ENCODE results near the gene SLC22A4.

The SLC22A4 gene

DNA sequence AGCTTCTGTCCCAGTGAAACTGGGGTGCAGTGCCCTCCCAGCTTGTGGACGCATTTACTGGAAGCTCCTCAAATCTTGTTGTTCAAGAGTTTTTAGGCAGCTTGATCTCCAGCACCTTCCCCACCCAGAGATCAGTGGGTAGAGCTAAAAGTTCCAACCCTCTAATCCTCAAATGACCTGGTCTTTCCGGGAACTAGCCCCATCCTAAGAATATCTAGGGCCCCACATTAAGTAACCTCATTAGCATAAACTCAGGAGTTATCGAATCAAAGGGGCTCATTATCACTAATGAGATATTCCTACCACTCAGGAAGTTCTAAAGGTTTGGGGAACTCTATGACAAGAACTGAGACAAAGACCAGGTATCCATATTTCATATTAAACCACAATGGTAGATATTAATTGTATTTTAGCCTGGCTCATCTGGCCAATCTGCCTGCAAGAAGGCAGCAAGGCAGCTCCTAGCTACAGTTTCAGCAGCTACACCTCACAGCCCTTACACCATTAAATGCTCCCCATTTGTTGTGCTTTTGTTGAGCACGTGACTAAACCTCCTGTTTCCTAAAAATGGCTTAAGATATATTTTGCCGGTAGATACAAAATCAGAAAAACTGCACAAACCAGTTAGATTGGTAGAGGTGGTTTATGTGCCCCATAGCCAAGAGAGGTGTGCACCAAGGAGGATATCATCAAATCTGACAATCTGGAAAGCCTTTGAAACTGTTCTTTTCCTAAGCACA is 50.8 kb downstream of the SLC22A4 start:
- DNase-seq, result no peak

DNA sequence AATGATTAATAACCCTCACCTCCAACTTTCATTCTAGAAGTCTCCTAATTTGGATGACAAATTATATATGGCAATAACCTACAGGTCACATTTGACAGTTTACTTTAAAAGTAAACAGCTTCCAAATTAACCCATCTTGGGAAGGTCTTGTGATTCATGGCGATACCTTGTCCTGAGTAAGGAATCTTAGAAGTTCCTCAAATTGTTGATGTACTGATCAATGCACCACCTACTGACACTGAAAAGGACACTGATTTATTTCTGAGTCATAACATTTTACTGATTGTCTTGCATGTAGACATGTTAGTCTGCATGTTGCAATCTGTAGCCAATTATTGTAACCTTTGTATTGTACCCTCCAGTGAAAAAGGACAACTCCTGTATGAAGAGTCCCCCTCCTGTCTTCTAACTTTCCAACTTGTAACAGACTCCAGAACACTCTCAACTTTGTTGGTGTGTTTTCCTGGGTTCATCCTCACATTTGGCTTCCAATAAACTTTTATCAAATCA is 59.3 kb downstream of the SLC22A4 start:
- peak; percentile 8 for DNase-seq

DNA sequence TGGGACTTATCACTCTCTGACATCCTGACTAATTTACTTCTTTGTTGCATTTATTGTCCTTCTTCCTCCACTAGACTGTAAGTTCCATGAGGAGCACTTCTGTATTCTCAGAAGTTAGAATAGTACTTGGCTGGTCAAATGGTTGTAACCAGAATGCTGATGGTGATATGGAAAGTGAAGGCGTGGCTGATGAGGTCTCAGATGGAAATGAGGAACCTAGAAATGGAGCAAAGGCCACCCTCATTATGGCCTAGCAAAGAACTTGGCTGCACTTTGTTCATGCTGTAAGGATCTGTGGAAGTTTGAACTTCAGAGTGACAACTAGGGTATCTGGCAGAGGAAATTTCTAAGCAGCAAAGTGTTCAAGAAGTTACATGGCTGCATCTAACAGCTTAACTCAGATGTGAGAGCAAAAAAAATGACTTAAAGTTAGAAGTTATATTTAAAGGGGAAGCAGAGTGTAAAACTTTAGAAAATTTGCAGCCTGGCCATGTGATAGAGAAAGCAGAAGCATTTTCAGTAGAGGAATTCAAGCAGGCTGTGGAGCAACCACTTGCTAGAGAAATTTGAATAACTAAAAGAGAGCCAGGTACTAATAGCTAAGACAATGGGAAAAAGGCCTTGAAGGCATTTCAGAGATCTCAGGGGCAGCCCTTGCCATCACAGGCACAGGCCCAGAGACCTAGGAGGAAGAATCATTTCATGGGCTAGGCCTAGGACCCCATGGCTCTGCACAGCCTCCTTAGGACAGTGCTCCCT is 60.4 kb downstream of the SLC22A4 start:
- no peak for DNase-seq

DNA sequence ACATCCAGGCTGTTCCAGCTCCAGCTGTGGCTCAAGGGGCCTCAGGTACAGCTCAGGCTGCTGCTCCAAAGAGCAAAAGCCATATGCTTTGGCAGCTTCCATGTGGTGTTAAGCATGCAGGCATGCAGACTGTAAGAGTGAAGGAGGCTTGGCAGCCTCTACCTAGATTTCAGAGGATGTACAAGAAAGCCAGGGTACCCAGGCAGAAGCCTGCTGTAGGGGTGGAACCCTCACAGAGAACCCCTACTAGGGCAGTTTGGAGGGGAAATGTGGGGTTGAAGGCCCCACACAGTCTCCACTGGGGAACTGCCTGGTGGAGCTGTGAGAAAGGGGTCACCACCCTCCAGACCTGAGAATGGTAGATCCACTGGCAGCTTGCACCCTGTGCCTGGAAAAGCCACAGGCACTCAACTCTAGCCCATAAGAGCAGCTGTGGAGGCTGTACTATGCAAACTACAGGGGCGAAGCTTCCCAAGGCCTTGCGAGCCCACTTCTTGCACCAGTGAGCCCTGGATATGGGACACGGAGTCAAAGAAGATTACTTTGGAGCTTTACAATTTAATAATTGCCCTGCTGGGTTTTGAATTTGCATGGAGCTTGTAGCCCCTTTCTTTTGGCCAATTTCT is 61.1 kb downstream of the SLC22A4 start:
- DNase-seq, result no peak

DNA sequence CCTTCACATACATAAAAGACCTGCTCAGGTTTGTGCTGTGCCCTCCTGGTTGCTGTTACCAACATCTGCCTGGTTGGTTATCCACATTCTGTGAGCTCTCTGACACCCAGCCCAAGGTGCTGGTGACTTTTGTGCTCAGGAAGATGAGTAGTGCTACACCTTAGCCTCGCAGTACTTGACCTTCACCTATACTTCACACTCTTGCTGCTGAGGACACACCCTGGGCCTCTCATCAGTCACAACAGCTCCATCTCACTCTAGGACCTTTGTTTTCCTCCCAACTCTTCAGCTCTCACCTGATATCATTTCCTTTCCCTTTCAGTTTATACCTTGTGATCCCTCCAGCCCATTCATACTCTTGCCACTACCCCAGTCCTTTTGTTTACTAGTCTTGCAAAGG is 64.6 kb downstream of the SLC22A4 start:
- DNase-seq, result no peak

DNA sequence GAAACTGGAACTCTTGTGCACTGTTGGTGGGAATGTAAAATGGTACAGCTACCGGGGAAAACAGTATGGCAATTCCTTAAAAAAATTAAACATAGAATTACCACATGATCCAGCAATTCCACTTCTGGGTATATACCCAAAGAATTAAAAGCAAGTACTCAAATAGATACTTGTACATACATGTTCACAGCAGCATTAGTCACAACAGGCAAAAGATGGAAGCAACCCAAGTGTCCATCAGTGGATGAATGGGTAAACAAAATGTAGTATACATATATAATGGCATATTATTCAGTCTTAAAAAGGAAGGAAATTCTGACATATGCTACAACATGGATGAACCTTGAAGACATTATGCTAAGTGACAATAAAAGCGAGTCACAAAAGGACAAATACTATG is 67.9 kb downstream of the SLC22A4 start:
- no peak for DNase-seq

DNA sequence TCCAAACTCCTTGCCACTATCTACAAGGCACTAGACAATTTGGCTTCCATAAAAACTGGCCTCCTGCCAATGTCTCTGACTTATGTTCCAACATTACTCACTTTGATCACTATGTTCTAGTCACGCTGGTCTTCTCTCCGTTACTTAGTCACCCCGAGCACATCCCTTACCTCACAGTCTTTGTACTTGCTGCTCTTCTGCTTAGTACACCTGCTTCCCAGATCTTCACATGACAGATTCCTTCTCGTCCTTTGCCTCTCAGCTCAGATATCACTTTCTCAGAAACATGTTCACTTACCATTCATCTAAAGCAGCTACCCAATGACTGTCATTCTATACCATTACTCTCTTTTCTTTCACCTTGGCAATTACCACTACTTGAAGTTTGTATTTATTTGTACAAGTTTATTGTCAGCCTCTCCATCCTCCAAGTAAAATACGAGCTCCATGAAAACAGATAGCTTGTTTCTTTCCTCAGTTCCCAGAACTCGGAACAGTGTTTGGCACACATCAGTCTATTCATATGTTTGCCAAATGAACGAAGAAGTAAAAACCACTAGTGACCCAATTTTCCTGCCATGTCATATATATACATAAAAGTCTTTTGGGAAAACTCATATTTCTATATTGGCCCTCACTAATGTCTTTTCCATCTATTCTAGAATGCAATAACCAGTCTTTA is 69.4 kb downstream of the SLC22A4 start:
- peak; percentile 92 for DNase-seq

DNA sequence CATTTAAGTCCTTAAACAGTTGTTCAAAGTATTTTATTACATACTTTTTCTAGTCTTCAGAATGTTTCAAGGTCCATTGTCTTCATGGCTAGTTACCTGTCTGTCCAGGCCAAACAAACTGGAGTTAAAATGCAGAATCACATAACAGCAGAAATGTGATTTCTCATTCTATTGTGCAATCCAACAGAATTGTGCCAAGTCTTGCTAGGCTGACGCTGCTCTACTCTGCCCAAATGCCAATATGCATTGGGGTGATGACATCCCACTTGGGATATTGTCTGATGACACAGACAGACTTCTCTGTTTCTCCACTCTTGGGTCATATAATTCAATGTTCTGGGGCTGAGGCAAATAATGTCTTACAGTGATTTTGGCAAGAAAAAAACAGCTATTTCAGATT is 70.1 kb downstream of the SLC22A4 start:
- peak; percentile 76 for DNase-seq

DNA sequence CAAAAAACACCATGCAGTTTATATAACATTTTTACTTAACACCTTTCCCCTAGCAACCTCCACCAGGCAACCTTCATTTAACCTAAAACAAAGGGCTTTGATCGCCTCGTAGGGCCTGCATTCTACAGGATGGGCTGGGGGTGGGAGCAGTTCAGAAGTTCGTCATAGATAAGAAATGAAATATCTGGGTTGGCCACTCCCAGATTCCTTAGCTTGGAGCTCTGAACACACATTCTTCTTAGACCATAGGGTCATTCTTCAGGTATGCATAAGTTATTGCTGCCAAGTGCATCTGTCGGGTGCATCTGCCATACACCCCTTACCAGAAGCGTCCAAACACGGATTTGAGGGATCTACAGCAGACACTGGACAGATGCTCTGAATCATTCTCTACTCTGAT is 71.0 kb downstream of the SLC22A4 start:
- peak; percentile 79 for DNase-seq

DNA sequence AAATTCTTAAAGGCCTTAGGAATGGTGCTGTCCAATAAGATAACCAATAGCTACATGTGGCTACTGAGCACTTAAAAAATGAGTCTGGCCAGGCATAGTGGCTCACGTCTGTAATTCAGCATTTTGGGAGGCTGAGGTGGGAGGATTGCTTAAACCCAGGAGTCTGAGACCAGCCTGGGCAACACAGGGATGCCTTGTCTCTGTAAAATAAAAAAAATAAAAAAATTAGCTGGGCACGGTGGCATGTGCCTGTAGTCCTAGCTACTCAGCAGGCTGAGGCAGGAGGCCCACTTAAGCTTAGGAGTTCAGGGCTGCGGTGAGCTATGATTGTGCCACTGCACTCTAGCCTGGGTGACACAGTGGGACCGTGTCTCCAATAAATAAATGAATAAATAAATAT is 74.0 kb downstream of the SLC22A4 start:
- DNase-seq, result no peak

DNA sequence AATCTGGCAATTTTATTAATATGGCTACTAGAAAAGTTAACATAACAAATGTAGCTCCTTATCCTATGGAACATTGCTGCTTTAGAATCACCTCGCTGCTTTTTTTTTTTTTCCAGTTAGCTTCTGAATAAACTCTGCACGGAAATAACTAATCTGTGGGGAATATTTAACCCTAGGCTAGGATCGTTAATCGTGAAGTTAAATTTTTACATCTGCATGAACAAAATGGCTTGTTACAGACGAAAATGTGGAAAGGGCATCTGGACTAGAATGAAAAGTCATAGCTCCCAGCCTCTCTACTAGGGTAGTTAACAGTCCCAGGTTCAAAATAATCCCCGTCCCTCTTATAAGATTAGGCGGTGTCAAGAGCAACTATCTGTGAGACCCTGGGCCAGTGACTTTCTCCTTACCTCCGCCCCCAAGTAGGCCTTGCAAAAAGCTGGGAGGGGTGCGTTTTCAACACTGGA is 74.8 kb downstream of the SLC22A4 start:
- no peak for DNase-seq

DNA sequence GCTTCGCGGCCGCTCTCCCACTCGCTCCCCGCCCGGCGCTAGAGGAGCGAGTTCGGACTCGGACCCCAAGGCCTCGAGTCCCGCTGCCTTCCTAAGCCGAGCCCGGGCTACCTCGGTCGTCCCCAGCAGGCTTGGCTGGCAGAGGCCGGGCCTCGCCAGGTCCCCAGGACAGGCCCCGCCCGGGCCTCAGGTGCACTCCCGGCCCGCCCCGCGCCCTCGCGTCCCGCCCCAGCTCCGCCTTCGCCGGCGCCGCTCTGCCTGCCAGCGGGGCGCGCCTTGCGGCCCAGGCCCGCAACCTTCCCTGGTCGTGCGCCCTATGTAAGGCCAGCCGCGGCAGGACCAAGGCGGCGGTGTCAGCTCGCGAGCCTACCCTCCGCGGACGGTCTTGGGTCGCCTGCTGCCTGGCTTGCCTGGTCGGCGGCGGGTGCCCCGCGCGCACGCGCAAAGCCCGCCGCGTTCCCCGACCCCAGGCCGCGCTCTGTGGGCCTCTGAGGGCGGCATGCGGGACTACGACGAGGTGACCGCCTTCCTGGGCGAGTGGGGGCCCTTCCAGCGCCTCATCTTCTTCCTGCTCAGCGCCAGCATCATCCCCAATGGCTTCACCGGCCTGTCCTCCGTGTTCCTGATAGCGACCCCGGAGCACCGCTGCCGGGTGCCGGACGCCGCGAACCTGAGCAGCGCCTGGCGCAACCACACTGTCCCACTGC is 75.4 kb downstream of the SLC22A4 start, which contains the start of gene SLC22A5:
Gene SLC22A5, plus strand, starts transcription at position 237 of the 707 bp plus-strand sequence. Its CDS starts 263 bp downstream, at position 500.
- peak; percentile 25 for DNase-seq

DNA sequence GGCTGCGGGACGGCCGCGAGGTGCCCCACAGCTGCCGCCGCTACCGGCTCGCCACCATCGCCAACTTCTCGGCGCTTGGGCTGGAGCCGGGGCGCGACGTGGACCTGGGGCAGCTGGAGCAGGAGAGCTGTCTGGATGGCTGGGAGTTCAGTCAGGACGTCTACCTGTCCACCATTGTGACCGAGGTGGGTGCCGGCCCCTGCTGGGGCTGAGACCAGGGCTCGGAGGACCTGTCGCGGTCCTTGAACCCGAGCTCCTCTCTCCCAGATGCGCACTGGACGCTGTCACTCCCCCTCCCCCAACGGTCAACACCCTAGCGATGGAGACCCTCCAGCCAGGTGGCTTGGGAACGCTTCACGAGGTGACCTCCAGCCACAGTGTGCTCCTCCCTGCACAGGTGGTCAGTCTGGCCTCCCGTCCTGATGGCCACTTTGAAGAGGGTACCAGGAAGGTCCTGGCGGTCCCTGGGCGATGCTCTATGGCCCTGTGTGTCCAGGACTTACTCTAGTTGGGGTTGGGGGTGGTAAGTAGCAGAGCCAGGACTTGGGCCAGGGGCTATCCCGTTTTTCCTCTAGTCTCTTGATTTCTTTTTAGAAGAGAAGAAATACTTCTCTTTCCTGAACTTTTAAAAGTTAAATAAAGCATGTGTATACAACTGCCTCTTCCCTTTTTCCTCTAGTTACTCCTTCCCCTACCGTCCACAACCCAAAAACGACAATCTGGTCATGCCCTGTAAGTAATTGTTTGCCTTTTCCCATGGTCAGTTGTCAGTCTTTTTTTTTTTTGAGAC is 76.2 kb downstream of the SLC22A4 start:
- DNase-seq, result no peak

DNA sequence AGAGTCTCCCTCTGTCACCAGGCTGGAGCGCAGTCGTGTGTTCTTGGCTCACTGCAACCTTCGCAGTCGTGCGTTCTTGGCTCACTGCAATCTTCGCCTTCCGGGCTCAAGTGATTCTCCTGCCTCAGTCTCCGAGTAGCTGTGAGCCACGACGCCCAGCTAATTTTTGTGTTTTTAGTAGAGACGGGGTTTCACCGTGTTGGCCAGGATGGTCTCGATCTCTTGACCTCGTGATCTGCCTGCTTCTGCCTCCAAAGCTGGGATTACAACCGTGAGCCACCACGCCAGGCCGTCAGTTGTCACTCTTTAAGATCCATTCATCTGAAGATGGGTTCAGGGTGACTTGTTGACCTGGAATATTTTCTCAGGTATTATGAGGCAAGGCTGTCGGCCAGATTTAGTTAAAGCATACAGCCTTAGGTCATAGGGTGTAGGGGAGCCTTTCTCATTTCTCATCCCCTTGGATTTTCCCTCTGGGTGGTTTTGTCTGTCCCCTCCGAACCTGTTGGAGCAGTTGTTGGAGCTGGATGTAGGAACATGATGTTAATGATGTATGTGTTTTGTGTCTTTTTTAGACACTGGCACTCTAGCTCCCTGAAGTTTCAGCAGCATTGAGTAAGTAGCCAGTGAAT is 76.9 kb downstream of the SLC22A4 start:
- no peak for DNase-seq

DNA sequence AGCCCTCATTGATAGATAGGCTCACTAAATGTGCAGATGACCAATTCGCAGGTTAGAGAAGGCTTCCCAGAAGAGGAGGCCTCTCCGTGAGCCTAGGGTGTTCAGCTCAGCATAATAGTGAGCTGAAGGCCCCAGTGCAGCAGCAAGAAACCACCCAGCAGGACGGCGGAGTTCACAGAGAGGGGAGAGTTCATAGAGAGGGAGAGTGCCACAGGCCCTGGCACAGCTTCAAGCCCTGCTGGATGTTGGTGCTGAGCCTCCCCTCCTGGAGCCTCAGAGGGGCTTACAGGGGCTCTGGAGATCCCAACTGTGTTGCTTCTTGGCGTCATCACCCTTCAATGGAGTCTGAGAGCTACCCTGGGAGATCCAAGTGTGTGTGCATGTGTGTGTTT is 77.4 kb downstream of the SLC22A4 start:
- DNase-seq, result no peak

DNA sequence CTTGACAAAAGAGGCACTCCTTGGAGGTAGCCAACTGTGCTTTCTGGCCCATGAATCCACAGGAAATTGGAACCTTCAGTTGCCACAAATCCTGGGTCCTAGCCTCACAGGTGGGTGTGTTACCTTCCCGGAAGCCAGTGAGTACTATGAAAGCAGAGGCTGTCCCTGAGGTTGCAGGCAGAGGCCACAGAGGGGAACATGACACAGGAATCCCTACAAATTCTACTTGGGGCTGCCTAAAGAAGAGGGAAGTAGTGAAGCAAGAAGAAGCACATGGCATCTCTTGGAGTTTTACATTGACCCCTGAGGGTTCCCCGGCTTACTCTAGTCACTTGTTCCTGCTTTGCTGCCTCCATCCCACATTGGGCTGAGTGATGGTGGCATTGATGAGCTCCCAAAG is 77.9 kb downstream of the SLC22A4 start:
- no peak for DNase-seq

DNA sequence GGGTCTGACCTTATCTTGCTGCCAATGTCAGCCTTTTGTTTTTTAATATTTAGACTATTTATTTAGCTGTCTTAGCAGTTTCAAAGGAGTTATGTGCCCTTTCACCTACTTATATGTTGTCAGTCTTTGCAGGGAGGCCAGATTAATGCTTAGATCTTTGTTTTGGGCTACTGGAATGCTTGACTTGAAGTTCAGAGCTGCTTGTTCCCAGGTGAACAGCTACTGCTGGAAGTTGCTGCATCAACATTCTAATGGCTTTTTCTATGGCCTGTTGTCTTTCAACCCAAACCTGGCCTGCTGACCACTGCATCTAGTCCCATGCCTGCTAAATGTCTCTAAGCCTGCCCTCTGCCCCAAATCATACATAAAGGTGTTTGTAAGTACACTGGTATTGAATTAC is 78.3 kb downstream of the SLC22A4 start:
- DNase-seq, result no peak

DNA sequence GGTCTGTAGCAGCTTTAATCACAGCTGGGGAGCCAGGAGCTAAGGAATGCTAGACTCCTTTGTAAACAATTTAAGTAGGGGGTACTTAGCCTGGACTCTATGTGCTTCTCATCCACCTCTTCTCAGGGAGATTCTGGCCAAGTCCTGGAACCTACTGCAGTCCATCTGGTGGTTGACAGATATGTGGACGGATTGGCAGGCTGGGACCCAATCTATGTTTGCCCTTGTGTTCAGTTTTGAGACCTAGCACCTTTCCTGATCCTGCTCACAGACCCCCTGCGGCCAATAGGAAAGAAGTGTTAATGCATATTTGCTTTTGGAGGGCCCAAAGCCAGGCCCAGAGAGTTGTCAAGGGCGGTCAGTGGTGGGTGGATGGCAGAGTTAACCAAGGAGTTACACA is 81.8 kb downstream of the SLC22A4 start:
- DNase-seq, result no peak

DNA sequence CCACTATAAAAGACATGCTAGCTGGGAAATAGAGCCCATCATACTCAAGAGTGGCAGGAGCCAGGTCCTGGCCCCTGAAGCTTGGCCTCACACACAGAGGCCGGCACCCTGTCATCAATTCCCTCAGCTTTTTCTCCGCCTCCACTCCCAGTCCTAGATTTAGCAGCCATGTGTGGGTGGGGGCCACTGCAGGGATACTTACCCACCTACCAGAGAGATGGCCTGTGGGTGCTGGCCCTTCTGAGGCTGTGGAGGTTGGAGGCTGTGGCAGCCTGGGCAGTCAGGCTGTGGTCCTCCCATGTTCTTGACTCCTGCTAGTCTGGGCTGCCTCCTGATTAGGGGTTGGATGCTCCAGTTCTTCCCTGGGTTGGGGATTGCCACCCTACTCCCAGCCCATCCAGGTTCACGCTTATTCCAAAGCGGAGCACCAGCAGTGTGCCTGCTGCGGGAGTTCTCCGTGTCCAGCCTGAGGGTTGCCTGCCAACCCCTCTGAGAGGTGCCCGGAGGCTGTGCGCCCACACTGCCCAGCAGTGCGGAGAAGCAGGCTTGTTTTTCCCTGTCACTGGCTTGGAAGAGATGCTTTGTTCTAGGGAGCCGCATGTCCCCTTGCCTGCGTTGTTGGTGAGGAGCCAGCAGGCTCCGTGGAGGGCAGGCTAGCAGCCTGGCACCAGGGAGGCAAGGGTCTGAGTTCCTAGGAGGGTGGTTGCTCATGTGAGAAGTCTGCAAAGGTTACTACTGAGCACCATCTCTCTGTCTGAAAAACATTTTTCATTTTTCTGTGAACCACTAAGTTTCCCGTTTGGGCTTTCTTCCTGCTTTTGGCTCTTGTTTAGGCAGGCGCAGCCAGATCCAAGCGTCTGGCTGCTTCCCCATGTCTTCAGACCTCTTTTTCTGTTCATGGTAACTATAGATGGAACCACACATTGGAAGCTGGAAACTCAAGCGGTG is 82.8 kb downstream of the SLC22A4 start:
- DNase-seq, result no peak

DNA sequence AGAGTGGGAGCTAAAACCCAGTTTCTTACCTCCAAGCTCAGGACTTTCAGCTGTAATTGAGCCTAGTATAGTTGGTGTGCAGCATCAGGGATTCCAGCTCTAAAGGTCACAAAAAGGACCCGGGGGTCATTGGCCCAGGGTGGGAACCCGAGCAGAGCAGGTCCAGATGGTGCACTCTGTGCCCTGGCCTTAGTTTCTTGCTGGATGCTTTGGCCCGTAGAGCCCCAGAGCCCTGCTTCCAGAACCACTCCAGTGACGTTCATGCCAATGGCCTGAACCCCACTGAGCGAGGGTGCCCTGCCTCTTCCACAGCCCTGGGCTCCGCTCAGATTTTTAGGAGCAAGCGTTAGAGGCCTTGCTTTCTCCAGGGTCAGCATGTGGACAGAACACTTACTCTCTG is 83.5 kb downstream of the SLC22A4 start:
- DNase-seq, result no peak

All from HCEC 1CT (cell line).